Pons (tissue), 1 donor: ENCODE results near the gene TSSC4.

Source experiments
- DNase-seq: peaks from one replicate; pipeline ENCODE4 v3.0.0-alpha.2; 2016; ENCODE audit warnings: low spot score

The TSSC4 gene

DNA sequence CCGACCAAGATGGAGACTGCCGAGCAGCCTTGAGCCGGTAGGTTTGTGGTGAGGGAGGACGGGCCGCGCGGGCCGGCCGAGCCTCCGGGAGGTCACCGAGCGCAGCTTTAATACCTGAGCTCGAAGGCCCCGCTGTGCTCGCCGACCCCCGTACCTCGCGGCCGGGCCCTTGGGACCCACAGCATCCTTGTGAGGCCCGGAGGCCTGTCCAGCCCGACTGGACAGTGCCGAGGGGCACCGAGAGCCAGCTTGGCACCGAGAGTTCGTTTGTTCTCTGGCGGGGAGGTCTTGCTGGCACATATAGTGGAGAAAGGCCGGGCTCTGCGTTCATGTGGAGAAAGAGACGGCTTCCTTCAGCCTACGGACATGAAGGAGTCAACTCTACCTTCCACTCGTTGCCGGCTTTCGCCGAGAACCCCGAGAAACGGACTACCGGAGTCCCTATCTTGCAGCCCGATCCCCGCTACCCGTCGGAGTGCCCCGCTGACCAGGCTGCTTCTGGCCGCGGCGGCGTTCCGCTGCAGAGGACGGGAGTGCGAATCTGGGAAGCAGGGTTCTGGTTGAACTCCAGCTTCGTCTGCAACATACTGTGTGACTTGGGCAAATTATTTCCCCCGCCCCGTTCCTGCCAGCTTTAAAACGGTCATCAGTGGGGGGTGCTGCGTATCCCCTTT is 349 bp downstream of the TSSC4 start:
- no peak for DNase-seq

DNA sequence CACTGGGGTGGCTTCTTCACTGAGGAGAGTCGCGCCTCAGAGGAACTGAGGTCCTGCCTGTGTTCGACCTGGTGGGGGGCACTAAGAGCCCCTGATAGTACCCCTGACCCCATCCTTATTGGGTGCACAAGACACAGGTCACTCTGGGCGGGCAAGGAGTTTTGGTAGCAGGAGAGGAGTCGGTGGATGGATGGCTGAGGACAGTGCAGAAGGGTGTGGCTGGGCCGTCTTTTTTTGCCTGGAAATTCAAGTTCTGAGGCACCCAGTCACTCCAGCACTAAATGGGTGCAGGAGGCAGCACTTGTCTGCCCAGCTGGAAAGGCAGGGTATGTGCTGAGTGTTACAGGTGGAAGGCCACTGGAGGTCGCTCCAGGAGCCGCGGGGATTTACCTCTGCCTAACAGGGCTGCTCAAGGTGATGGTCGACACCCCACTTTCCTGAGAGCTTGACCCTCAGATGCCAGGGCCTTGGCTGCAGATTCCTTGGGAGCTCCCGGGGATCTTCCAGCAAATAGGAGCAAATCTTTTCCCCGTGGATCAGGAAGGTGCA is 960 bp downstream of the TSSC4 start:
- no peak for DNase-seq

DNA sequence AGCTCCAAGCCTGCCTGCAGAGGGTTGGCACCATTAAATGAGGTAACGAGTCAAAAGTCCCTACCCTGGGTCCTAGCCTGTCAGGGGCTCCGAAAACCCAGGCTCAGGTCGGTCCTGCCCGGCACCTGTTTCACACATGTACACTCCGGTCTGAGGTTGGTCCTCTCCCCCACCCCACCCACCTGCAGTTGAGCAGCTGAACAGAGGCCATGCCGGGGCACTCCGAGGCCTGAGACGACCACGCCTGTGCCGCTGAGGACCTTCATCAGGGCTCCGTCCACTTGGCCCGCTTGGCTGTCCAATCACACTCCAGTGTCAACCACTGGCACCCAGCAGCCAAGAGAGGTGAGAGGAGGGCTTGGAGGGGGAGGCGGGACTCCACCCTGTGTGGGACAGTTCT is 1.6 kb downstream of the TSSC4 start:
- DNase-seq = no peak

DNA sequence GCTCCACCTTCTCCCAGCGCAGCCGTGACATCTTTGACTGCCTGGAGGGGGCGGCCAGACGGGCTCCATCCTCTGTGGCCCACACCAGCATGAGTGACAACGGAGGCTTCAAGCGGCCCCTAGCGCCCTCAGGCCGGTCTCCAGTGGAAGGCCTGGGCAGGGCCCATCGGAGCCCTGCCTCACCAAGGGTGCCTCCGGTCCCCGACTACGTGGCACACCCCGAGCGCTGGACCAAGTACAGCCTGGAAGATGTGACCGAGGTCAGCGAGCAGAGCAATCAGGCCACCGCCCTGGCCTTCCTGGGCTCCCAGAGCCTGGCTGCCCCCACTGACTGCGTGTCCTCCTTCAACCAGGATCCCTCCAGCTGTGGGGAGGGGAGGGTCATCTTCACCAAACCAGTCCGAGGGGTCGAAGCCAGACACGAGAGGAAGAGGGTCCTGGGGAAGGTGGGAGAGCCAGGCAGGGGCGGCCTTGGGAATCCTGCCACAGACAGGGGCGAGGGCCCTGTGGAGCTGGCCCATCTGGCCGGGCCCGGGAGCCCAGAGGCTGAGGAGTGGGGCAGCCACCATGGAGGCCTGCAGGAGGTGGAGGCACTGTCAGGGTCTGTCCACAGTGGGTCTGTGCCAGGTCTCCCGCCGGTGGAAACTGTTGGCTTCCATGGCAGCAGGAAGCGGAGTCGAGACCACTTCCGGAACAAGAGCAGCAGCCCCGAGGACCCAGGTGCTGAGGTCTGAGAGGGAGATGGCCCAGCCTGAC is 2.5 kb downstream of the TSSC4 start:
- DNase-seq = no peak

DNA sequence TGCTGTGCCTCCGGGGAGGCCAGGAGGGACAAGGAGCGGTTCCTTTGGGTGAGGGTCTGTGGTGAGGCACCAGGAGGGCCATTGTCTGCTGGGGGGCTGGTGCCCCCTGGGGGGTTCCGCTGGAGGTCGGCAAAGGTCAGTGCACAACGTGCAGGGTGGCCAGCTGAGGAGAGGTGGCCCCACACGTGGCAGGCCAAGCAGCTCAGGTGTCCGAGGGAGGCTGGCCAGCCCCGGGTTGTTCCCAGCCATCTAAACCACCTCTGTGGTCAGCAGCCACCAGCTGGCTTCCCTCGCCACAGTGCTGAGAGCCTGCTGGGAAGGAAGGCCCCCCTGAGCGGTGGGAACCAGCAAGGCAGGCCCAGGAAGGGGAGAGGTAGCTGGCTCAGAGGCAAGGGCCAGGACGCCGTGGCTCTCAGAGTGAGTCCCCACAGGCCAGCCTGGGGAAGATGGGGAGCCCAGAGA is 4.2 kb downstream of the TSSC4 start:
- no peak for DNase-seq

DNA sequence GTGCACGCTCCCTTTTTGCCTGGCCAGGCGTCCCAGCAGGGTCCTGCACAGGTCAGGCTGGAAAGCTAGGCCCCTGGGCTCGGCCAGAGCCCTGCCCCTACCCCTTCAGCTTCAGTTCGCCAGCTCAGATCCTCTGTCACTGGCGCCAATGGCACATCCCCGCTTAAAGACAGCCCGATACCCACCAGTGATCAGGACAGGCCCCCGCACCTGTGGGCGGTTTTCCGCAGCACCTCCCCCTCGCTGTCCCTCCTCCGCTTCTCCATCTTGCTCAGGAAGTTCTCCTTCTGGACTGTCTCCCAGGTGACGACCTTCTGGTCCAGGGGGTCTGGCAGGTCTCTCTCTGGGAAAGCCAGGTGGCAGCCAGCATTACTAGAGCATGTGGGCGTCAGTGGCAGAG is 5.9 kb downstream of the TSSC4 start:
- no peak for DNase-seq

DNA sequence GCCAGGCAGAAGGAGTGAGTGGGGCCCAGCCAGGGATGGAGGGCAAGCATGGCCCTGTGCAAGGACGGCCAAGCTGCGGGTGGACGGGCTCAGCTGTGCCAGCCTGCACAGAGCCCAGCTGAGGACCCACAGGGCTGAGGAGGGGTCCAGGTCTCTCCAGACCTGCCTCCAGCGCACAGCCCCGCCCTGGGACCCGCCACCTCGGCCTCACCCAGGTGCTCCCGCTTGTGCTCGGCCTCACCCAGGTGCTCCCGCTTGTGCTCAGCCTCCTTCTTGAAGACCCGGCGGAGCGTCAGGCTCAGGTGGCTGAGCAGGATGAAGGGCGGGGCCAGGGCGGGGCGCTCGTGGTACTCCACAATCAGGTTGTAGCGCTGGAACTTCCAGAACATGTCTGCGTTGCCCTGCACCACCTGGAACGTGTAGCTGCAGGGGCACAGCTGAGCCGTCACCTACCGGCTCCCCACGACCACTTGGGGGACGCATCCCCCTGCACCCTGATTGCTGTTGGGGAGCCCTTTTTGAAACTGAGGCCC is 6.4 kb downstream of the TSSC4 start:
- no peak for DNase-seq

DNA sequence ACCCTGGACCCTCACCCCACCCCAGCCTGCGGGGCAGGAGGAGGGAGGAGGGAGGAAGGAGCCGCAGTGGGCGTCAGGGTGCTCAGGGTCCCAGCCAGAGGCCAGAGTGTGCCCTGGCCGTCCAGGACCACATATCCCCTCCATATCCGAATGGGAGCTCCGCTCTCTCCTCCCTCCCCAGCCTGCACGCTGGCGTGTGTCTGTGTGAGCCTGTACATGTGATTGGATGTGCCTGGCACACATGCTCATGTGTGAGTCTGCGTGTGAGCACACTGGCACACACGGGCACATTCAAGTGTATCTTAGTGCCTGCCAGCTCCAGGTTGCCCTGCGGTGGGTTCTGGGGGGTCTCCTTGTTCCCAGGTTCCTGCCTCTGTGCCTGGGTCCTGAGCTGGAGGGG is 8.1 kb downstream of the TSSC4 start:
- DNase-seq = no peak

DNA sequence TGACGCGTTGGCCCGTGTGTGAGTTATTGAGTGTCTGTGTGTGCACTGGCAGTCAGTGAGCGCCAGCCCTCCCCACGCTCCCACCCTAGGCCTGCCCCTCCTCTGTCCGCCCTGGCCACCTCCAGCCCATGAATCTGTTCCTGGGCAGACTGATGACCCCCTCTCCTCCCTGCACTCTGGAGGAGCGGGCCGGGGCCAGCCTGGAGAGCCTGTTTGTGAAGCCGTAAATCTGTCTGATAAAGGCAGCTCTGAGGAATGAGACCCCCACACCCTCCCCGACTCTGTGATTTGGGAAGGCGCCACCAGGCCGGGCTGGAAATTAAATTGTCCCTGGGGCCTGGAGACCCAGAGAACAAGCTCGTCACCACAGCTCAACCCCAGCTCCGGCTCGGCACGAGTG is 8.6 kb downstream of the TSSC4 start:
- DNase-seq = no peak

DNA sequence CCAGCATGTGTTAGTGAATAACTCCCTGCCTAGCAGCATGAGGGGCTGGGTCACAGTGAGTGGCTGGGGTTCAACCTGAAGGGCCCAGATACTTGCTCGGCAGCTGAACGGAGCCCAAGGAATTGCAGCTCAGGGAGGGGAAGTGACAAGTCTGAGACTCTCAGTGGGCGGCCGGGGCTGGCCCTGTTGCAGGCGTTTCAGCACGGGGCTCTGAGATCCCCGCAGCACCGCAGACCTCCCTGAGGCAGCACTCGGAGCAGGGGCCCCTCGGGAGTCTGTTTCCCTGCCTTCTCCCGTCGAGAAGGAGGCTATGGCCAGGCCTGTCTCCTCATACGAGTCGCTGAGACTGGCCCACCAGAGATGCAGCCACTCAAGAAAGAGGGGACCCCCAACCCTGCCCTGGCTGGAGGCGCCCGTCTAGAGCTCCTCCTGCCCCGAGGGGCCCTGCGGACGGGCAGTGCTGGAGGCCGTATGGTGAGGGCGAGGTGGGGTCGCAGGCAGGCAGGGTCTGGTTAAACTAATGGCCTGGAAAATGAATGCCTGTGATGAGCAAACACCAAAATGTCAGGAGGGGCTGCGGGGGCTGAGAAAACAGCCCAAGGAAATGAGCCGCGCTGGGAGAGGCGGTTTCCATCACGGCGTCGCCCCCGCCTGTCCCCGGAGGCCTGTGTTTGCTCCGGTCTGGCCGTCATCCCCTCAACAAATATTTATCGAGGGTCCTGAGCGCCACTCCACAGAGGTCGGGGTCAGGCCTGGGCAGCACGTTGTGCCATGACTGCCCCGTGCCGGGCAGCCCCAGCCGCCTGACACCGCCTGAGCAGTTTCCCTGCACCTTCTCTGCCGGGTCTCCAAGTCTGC is 9.3 kb downstream of the TSSC4 start:
- DNase-seq = no peak

DNA sequence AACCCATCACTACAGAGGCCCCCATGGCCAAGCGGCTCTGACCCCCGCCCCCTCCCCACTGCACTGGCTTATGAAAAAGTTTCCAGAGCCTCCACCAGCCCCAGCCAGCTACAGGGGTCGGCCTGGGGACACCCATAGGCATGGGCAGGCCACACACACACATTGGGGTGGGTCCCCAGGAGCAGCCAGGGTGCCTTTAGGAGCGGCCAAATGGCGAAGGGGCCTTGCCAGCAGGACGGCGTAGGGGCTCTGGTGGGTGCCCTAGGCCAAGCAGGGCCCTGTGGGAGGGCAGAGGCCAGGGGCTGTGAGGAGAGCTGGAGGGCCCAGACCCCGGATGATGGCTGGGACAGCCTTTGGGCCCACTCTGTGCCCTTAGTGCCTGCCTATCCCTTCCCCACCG is 10.1 kb downstream of the TSSC4 start:
- no peak for DNase-seq

DNA sequence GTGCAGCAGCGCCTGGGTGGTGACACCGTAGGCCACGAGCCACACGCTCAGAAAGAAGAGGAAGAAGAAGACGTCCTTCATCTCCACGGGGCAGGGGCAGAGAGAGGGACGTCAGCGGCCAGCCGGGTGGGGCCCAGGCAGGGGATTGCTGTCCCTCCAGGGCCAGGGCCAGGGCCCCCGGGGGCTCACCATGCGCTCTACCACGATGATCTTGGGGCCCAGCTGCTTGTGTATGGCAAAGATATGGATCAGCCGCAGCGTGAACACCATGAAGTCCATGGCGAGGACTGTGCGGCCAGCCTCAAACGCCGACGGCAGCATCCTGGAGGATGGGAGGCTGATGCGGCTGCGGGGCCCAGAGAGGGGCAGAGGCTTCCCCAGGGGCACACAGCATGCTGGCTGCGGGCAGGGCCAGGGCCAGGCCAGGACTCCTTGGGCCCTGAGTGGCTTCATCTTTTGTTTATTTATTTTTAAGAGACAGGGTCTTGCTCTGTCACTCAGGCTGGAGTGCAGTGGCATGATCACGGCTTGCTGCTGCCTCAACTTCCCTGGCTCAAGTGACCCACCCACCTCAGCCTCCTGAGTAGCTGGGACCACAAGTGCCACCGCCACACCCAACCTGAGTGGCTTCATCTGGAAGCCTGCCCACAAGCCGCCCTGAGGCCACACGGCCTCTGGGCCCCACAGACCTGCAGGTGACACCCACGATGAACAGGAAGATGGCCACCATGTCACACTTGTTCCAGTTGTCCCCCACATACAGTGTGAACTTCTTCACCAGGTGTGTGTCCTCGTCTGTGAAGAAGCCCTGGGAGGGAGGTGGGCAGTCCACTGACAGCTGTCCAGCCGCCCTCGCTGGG is 11.1 kb downstream of the TSSC4 start:
- no peak for DNase-seq

DNA sequence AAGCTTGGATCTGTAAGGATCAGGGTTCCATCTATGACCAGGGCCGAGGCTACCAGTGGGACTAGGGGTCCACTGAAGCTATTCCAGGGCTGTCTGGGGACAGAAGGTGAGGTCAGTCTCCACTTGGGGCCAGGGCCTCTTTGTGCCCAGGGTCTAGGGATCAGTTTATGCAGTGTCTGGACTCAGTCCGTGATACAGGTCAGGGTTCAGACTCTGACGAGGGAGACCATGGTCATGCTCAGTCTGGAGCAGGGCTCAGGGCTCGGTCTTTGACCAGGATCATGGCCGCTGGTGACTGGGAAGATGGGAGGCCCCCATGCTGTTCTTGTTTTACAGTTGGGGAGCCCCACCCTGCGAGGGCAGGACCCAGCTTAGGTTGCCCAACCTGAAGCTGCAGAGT is 11.8 kb downstream of the TSSC4 start:
- DNase-seq = no peak

DNA sequence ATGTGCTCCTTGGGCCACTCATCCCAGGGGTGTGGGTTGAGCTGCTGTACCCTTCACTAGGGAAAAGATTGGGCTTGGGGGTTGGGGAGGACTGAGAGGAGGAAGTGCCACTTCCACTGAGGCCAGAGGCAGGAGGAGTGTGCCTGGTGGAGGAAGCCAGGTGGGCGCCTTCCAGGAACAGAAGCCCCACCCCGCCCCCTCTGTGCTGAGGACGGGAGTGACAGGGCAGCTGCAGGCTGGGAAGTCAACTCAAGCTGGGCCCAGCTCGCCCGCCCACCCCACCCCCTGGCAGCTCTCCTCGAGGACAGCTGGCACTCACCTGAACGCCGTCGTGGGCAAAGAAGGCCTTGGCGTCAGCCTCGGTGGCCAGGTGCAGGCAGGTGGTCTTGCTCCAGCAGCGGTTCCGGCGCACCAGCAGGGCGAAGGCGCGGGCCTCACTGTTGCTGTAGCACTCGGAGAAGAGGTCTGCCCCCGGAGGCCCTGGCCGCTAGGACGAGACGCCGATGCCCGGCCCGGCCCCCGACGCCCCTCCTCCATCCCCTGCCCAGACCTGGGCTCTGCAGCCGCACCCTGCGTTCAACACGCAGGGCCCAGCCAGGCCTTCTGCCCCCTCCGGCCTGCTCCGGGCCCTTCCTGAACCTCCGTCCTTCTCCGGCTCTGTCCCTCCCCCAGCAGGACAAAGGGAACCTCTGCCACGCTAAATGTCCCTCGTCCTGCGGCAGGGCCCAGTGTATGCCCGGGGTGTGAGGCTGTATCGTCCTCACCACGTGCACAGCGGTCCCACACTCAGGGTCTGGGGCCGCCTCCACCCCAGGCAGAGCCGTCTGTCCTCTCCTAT is 13.4 kb downstream of the TSSC4 start:
- no peak for DNase-seq

DNA sequence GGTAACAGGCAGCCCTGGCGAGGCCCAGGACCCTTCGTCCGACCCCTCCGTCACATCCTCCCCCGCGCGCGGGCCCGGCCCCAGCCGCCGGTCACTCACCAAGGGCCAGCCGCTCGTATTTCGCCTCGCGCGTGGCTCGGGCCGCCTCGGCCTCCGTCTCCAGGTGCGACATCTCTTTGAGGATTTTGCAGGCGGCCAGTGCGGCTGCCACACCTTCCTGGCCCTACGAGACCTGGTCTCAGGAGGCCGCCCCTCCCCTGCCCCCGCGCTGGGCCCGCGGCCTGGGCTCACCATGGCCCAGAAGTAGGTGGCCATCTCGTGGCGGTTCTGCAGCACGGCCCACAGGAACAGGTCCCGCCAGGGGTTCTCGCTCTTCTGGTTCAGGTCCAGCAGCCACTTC is 14.1 kb downstream of the TSSC4 start:
- no peak for DNase-seq

DNA sequence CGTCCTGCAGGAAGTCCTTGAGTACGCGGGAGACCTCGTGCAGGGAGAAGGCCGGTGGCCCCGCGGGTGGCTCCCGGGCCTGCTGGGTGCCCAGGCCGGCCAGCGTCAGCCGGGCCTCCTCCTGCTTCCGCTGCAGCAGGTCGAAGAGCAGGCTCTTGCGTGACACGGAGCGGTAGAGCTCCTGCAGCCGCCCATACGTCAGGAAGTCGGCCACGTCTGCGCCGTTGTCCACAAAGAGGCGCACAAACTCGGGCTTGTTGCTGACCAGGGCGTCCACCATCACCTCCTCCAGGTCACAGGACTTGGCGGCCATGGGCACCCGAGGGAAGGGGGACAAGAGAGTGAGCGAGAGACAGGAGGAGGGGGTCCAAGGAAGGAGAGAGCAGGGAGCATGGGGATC is 14.6 kb downstream of the TSSC4 start:
- no peak for DNase-seq

DNA sequence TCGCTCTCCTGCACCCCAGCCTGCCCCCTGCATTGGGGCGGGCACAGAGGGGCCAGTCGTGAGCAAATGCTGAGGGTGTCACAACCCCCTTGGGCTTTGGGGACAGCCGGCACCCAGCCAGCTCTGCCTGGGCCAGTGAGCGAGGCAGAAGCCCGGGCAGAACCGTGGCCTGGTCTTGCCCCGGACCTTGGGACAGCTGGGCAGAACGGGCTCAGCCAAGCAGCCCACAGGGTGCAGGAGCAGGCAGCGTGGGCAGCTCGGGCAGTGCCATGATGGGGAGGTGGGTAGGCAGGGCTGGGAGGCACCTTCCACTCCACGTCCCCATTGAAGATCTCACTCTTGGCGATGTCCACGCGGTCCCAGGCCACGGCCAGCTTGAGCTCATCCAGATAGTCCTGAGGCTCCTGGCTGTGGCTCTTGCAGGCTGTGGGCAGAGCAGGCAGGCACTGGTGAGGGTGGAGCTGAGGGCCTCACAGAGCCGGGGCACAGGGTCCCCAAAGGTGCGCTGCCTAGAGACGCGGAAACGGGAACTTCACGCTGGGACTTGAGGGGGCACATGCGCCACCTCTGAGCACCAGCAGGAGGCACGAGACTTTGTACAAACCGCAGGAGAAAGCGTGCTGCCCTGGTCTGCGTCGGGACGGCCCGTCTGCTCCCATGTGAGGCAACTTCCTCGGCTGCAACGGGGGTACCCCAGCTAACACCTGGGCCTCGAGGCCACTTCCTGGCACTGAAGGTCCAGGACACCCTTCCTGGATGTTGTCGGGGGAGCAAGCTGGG is 15.2 kb downstream of the TSSC4 start:
- DNase-seq = no peak

DNA sequence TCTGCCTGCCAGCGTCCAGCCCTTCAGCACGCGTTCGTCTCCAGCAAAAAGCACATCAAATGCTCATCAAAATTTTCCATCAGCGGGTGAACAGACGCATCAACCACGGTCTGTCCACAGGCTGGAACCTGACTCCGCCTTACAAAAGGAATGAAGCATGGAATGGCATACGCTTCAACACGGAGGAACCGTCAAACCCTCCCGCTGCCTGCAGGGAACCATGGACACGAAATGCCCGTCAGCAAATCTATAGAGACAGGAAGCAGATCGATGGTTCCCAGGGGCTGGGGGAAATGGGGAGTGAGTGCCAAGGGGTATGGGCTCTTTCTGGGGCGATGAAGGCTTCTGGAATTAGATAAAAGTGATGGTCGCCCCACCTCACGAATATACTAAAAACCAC is 16.2 kb downstream of the TSSC4 start:
- no peak for DNase-seq

DNA sequence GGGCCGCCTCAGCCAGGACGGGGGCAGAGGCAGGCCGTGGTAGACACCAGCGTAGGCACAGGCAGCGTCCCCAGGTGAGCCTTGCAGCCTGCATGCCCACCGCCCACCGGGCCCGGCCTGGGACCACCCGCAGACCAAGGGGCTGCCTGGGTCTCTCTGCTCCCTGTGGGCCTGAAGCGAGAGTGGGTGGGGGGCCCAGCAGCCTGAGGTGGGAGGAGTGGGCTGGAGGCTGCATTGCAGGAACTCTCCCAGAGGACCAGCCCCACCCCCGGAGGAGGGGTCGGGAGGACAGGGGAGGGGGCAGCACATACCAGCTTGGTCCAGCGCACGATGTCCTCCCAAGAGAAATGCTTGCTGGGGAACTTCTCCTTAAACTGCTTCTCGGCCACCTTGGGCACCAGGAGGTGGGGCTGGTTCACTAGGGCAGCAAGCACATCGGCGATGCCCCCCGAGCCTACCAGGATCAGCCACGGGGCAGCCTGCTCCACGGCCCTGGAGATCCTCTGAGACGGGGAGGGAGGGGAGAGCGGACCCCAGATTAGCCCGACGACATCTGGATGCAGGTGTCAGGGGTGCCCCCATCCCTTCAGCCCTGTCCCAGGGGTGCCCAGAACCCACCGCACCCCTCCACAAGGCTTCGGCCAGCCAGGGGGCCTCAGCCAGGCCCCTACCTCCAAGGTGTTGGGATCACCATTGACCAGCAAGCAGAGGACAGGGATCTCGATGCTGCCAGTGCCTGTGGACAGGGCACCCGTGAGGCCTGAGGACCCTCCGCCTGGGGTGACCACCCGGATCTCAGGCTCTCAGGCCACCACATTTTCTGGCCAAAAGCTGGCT is 17.5 kb downstream of the TSSC4 start:
- DNase-seq = no peak
